ENCODE results near the gene RBM38. TPM values are rescaled to one million over a fixed set of nuclear protein-coding genes. Genes with fewer than 3 reads are reported as not detected.

Gene RBM38
- total RNA-seq, 1 donor from 2014 or later: 90.4 TPM

DNA sequence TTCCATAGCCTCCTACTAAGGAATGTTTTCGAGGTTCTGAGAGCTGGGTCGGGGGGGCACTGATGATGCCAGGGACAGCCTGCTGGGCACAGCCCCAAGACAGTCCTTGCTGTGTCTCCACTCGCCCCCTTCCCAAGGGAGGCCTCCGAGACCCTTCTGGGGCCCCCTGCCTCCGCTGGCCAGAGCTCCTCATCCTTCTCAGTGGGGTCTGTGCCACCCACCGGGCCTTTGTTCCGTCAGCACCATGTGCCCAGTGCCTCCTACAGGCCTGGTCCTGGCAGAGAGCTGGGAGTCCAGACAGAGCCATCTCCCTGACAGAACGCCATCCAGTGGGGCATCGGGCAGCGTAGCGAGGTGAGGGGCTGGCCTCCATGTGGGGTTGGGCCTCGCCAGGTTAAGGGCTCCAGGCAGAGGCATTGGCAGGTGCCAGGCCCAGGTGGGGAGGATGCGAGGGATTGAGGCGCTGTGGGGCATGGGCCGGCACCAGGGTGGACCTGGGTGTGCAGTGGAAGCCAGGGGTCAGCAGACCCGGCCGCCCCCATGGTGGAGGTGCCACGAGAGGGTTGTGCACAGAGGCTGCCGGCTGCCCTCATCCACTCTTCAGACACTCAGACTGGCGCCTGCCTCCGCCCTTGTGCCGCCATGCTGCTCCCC, 13.3 kb downstream of the RBM38 start:
- Mint-ChIP-seq H3K4me1 (ENCODE audit: low read depth) (peaks cover 17% of the 10 kb centered on the region), H3K4me3 (no peak overlapping the region), H3K27me3 (ENCODE audit: insufficient read depth) (no peaks in the 10 kb centered on the region), H3K9me3 (no peaks in the 10 kb centered on the region), H3K27ac (no peak overlapping the region), H3K36me3 (ENCODE audit: low read depth) (peaks cover 28% of the 10 kb centered on the region)
- intact Hi-C loops (cut with micrococcal nuclease): no loop called here
- DNase-seq (ENCODE audit: low spot score): no peak

DNA sequence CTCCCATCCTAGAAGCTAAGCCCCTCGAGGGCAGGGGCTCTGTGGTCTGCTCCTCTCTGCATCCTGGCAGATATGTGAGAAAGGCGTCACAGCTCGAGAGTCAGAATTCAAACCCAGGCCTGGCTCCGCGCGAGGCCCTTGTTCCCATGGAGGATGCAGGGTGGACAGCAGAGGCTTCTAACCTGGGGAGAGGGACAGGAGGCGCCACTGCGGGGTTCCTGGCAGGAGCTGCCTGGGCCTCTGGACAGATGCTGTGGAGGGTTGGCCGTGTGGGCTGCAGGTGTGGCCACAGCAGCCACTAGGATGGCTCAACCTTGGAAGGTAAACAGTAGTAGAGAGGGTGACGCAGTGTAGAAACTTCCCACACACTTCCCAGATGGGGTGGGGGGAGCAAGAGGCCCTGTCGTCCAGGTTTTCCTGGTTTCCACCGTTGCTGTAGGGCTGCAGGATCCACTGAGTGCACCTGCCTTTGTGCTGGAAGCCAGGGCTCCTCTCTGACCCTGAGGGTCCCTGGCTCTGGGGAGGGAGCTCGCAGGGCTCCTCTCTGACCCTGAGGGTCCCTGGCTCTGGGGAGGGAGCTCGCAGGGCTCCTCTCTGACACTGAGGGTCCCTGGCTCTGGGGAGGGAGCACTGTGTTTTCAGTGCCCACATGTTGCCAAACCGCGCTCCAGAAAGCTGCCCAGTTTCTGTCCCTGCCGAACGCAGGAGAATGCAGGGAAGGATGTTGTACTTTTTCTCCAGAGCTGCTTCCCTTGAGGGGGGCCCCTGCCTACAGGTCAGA, 14.2 kb downstream of the RBM38 start:
- Mint-ChIP-seq H3K27ac (no peak overlapping the region), H3K27me3 (ENCODE audit: insufficient read depth) (no peaks in the 10 kb centered on the region), H3K4me3 (no peak overlapping the region), H3K4me1 (ENCODE audit: low read depth) (peaks cover 11% of the 10 kb centered on the region), H3K36me3 (ENCODE audit: low read depth) (peaks cover 24% of the 10 kb centered on the region), H3K9me3 (no peaks in the 10 kb centered on the region)
- DNase-seq (ENCODE audit: low spot score): no peak
- intact Hi-C loops (cut with micrococcal nuclease): no loop called here

DNA sequence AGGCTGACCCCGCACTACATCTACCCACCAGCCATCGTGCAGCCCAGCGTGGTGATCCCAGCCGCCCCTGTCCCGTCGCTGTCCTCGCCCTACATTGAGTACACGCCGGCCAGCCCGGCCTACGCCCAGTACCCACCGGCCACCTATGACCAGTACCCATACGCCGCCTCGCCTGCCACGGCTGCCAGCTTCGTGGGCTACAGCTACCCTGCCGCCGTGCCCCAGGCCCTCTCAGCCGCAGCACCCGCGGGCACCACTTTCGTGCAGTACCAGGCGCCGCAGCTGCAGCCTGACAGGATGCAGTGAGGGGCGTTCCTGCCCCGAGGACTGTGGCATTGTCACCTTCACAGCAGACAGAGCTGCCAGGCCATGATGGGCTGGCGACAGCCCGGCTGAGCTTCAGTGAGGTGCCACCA, 16.4 kb downstream of the RBM38 start:
- Mint-ChIP-seq H3K4me1 (ENCODE audit: low read depth) (no peaks in the 10 kb centered on the region), H3K4me3 (no peak overlapping the region), H3K27ac (no peak overlapping the region), H3K36me3 (ENCODE audit: low read depth) (peaks cover 15% of the 10 kb centered on the region), H3K27me3 (ENCODE audit: insufficient read depth) (no peaks in the 10 kb centered on the region), H3K9me3 (no peaks in the 10 kb centered on the region)
- DNase-seq (ENCODE audit: low spot score): no peak
- intact Hi-C loops (cut with micrococcal nuclease): no loop called here

- Mint-ChIP-seq H3K27ac (no peak overlapping the region), H3K9me3 (no peaks in the 10 kb centered on the region), H3K4me1 (ENCODE audit: low read depth) (no peaks in the 10 kb centered on the region), H3K4me3 (no peak overlapping the region), H3K36me3 (ENCODE audit: low read depth) (peaks cover 10% of the 10 kb centered on the region), H3K27me3 (ENCODE audit: insufficient read depth) (no peaks in the 10 kb centered on the region)
- DNase-seq (ENCODE audit: low spot score): no peak
- intact Hi-C loops (cut with micrococcal nuclease): no loop called here
These were observed 16.9 kb downstream of the RBM38 start for GRCh38 chr20:57408131-57408530.

GRCh38 chr20:57408536-57409233, 17.5 kb downstream of the RBM38 start:
- H3K4me1 Mint-ChIP-seq (ENCODE audit: low read depth): no peaks in the 10 kb centered on the region
- H3K4me3 Mint-ChIP-seq: no peak overlapping the region
- DNase-seq (ENCODE audit: low spot score): no peak
- H3K36me3 Mint-ChIP-seq (ENCODE audit: low read depth): peaks cover 10% of the 10 kb centered on the region
- H3K27me3 Mint-ChIP-seq (ENCODE audit: insufficient read depth): no peaks in the 10 kb centered on the region
- H3K27ac Mint-ChIP-seq: no peak overlapping the region
- H3K9me3 Mint-ChIP-seq: no peaks in the 10 kb centered on the region
- intact Hi-C loops (cut with micrococcal nuclease): no loop called here

DNA sequence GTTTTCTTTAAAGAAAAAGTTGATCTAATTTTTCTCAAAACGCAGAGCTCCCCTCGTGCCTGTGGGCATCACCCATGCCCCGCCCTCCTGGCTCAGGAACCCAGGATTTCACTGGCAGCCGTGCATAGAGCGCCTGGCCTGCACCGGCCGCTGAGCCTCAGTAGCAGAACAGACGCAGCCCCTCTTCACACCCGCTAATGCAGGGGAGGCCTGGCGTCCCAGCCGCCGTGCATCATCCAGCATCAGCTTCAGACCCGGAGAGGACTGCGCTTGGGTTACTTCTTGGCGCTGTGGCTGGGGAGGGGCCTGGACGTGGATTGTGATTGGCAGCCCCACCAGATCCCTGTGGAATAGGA, 18.1 kb downstream of the RBM38 start:
- Mint-ChIP-seq H3K27ac (no peak overlapping the region), H3K4me3 (no peak overlapping the region), H3K9me3 (no peaks in the 10 kb centered on the region), H3K36me3 (ENCODE audit: low read depth) (peaks cover 7% of the 10 kb centered on the region), H3K27me3 (ENCODE audit: insufficient read depth) (no peaks in the 10 kb centered on the region), H3K4me1 (ENCODE audit: low read depth) (no peaks in the 10 kb centered on the region)
- DNase-seq (ENCODE audit: low spot score): no peak
- intact Hi-C loops (cut with micrococcal nuclease): no loop called here

DNA sequence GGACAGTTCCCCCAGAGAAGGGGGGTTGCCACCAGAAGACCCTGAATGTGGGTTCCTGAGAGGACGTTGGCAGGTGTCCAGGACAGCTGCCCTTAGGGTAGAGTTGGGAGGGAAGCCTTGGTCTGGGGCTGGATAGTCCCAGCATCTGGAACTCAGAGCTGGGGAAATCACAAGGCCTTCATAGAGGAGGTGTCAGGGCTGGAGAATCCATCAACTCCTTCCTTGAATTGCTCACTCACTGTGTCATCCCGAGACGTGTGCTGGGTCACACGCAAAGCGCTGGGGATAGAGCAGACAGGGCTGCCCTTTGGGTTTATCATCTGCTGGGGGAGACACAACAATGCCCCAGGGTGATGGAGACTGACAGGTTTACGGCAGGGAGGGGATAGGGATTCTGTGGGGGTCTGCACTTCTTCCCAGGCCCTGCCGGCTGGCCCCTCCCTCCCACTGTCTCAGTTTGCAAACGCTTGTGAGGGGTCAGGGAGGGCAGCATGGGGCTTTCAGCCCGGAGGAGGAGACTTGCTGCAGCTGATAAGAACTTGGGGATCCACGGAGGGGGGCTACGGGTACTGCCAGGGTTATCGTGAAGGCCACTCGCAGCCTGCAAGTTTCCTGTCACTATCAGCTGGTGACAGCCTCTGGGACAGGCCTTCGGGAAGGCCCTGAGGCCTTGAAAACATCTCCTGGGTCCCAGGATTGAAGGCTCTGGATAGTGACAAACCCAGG, 18.6 kb downstream of the RBM38 start:
- no peak for DNase-seq (ENCODE audit: low spot score)
- no peaks in the 10 kb centered on the region for H3K27me3 Mint-ChIP-seq (ENCODE audit: insufficient read depth)
- no peaks in the 10 kb centered on the region for H3K9me3 Mint-ChIP-seq
- H3K4me3 Mint-ChIP-seq: no peak overlapping the region
- no peak overlapping the region for H3K27ac Mint-ChIP-seq
- peaks cover 7% of the 10 kb centered on the region for H3K36me3 Mint-ChIP-seq (ENCODE audit: low read depth)
- no peaks in the 10 kb centered on the region for H3K4me1 Mint-ChIP-seq (ENCODE audit: low read depth)
- intact Hi-C loops (cut with micrococcal nuclease): no loop called here

- H3K9me3 Mint-ChIP-seq: no peaks in the 10 kb centered on the region
- intact Hi-C loops (cut with micrococcal nuclease): no loop called here
- H3K4me1 Mint-ChIP-seq (ENCODE audit: low read depth): no peaks in the 10 kb centered on the region
- DNase-seq (ENCODE audit: low spot score): no peak
- H3K27ac Mint-ChIP-seq: no peak overlapping the region
- peaks cover 7% of the 10 kb centered on the region for H3K36me3 Mint-ChIP-seq (ENCODE audit: low read depth)
- H3K4me3 Mint-ChIP-seq: no peak overlapping the region
- H3K27me3 Mint-ChIP-seq (ENCODE audit: insufficient read depth): no peaks in the 10 kb centered on the region
These were observed 19.3 kb downstream of the RBM38 start for GRCh38 chr20:57410398-57410920.

- intact Hi-C loops (cut with micrococcal nuclease): no loop called here
- DNase-seq (ENCODE audit: low spot score): no peak
- Mint-ChIP-seq H3K4me1 (ENCODE audit: low read depth) (no peaks in the 10 kb centered on the region), H3K9me3 (no peaks in the 10 kb centered on the region), H3K36me3 (ENCODE audit: low read depth) (peaks cover 7% of the 10 kb centered on the region), H3K4me3 (no peak overlapping the region), H3K27me3 (ENCODE audit: insufficient read depth) (no peaks in the 10 kb centered on the region), H3K27ac (no peak overlapping the region)
These were observed 19.7 kb downstream of the RBM38 start for GRCh38 chr20:57410924-57411323.

- DNase-seq (ENCODE audit: low spot score): no peak
- no peak overlapping the region for H3K4me3 Mint-ChIP-seq
- H3K9me3 Mint-ChIP-seq: no peaks in the 10 kb centered on the region
- no peaks in the 10 kb centered on the region for H3K4me1 Mint-ChIP-seq (ENCODE audit: low read depth)
- no peak overlapping the region for H3K27ac Mint-ChIP-seq
- H3K27me3 Mint-ChIP-seq (ENCODE audit: insufficient read depth): no peaks in the 10 kb centered on the region
- intact Hi-C loops (cut with micrococcal nuclease): no loop called here
- peaks cover 7% of the 10 kb centered on the region for H3K36me3 Mint-ChIP-seq (ENCODE audit: low read depth)
These were observed 20.4 kb downstream of the RBM38 start for GRCh38 chr20:57411406-57412283.

GRCh38 chr20:57412347-57413029, 21.3 kb downstream of the RBM38 start:
- no peak overlapping the region for H3K27ac Mint-ChIP-seq
- peaks cover 4% of the 10 kb centered on the region for H3K36me3 Mint-ChIP-seq (ENCODE audit: low read depth)
- H3K4me3 Mint-ChIP-seq: no peak overlapping the region
- intact Hi-C loops (cut with micrococcal nuclease): no loop called here
- no peaks in the 10 kb centered on the region for H3K9me3 Mint-ChIP-seq
- DNase-seq (ENCODE audit: low spot score): no peak
- H3K4me1 Mint-ChIP-seq (ENCODE audit: low read depth): no peaks in the 10 kb centered on the region
- H3K27me3 Mint-ChIP-seq (ENCODE audit: insufficient read depth): peaks cover 4% of the 10 kb centered on the region
